ENCODE data around the gene DGKH. TPM values are rescaled to one million over a fixed set of nuclear protein-coding genes. Genes with fewer than 3 reads are reported as not detected.
A peak's percentile ranks its signal among the peaks of the same experiment; 100 is the strongest.

Gene DGKH
- total RNA-seq, 4 donors from 2014 or later: 5.7 to 24.0 (median 15.0) TPM

GRCh38 chr13:42039946-42040729, 8.3 kb upstream of the DGKH start:
- 1 to 3% methylated on average over 7 to 26 of the region's 91 CpGs for WGBS, 2 donors
- H3K36me3 ChIP-seq: no peaks in the 10 kb centered on the region
- intact Hi-C loops (cut with DNase I): loop anchor here (10.0 kb wide), 1 partner anchor 75 kb away; the partner anchor contains the start of gene VWA8

GRCh38 chr13:42040730-42041010, 7.8 kb upstream of the DGKH start:
- intact Hi-C loops (cut with DNase I): loop anchor here (10.0 kb wide), 1 partner anchor 76 kb away; the partner anchor contains the start of gene VWA8
- TF ChIP-seq CTCF (IDR thresholded peaks at IDR 0.05) (no peak), POLR2A (IDR thresholded peaks at IDR 0.05) (no peak)
- no CpG with 5 or more reads among the region's 49 CpGs for WGBS, 2 donors

More at GRCh38 chr13:42039946-42040729, 8.3 kb upstream of the DGKH start:
- H3K9me3 ChIP-seq: peaks cover 0 to 7% (median 0%) of the 10 kb centered on the region in 3 donors
- DNase-seq: peak; percentile 48
- TF ChIP-seq POLR2A (IDR thresholded peaks at IDR 0.05) (peak in 3 of 4 donors; percentile 59 to 94 (median 89)), CTCF (IDR thresholded peaks at IDR 0.05) (peak in 1 of 6 experiments; percentile 5)
- no peaks in the 10 kb centered on the region for H3K27me3 ChIP-seq
- H3K4me3 ChIP-seq: peak overlapping the region; percentile 70 to 94 (median 80)
- H3K4me1 ChIP-seq: peaks cover 0 to 26% (median 5%) of the 10 kb centered on the region in 3 donors
- H3K27ac ChIP-seq: peak overlapping the region; percentile 93 to 98 (median 96)

GRCh38 chr13:42041011-42041683, 7.3 kb upstream of the DGKH start:
- Histone ChIP-seq H3K9me3 (peaks cover 0 to under 1% (median 0%) of the 10 kb centered on the region in 3 donors), H3K4me3 (peak overlapping the region; percentile 70 to 94 (median 80)), H3K27me3 (no peaks in the 10 kb centered on the region), H3K27ac (peak overlapping the region; percentile 93 to 98 (median 96)), H3K4me1 (peaks cover 0 to 26% (median 5%) of the 10 kb centered on the region in 3 donors), H3K36me3 (no peaks in the 10 kb centered on the region)
- no peak for DNase-seq
- WGBS, 2 donors: 3 to 5% methylated on average over 4 to 12 of the region's 58 CpGs
- no peak for TF ChIP-seq CTCF (IDR thresholded peaks at IDR 0.05)
- TF ChIP-seq POLR2A (IDR thresholded peaks at IDR 0.05): peak in 2 of 4 donors; percentile 25 to 40
- intact Hi-C loops (cut with DNase I): loop anchor here (10.0 kb wide), 1 partner anchor 76 kb away; the partner anchor contains the start of gene VWA8

More at GRCh38 chr13:42040730-42041010, 7.8 kb upstream of the DGKH start:
- no peak for DNase-seq
- peak overlapping the region; percentile 70 to 94 (median 80) for H3K4me3 ChIP-seq
- no peaks in the 10 kb centered on the region for H3K27me3 ChIP-seq
- peaks cover 0 to 6% (median 0%) of the 10 kb centered on the region in 3 donors for H3K9me3 ChIP-seq
- peak overlapping the region; percentile 93 to 98 (median 96) for H3K27ac ChIP-seq
- H3K36me3 ChIP-seq: no peaks in the 10 kb centered on the region
- peaks cover 0 to 26% (median 5%) of the 10 kb centered on the region in 3 donors for H3K4me1 ChIP-seq

GRCh38 chr13:42041684-42042035, 6.8 kb upstream of the DGKH start:
- 13 to 15% methylated on average over 16 of the region's 16 CpGs for WGBS, 2 donors
- intact Hi-C loops (cut with DNase I): loop anchor here (10.0 kb wide), 1 partner anchor 77 kb away; the partner anchor contains the start of gene VWA8
- Histone ChIP-seq H3K27me3 (no peaks in the 10 kb centered on the region), H3K9me3 (no peaks in the 10 kb centered on the region), H3K4me1 (peaks cover 0 to 27% (median 5%) of the 10 kb centered on the region in 3 donors), H3K4me3 (peak overlapping the region; percentile 70 to 94 (median 80)), H3K36me3 (no peaks in the 10 kb centered on the region), H3K27ac (peak overlapping the region; percentile 93 to 98 (median 96))
- TF ChIP-seq POLR2A (IDR thresholded peaks at IDR 0.05) (no peak), CTCF (IDR thresholded peaks at IDR 0.05) (peak in 5 of 6 experiments; percentile 33 to 54 (median 40))
- DNase-seq: no peak
